ENCODE measurements around the gene MAPKAPK3. TPM values are rescaled to one million over a fixed set of nuclear protein-coding genes. Genes with fewer than 3 reads are reported as not detected.
A peak's percentile ranks its signal among the peaks of the same experiment; 100 is the strongest.
"Not testable (repeated sequence)": the region's sequence is repeated elsewhere in the genome, so short reads cannot be mapped to it uniquely, and the experiment has no call there.

MAPKAPK3 gene
- total RNA-seq, 1 donor from 2014 or later, result 266 TPM

GRCh38 chr3:50665081-50665840 lies 48.3 kb downstream of the MAPKAPK3 start:
- DNase-seq (ENCODE audit: low spot score), result no peak
- intact Hi-C loops (cut with DNase I), result no loop called here

GRCh38 chr3:50665841-50666115 lies 48.8 kb downstream of the MAPKAPK3 start:
- intact Hi-C loops (cut with DNase I), result not testable (repeated sequence)

GRCh38 chr3:50666837-50667236 lies 49.9 kb downstream of the MAPKAPK3 start:
- intact Hi-C loops (cut with DNase I), result no loop called here
- no peak for DNase-seq (ENCODE audit: low spot score)

More at GRCh38 chr3:50665841-50666115, 48.8 kb downstream of the MAPKAPK3 start:
- not testable (repeated sequence) for DNase-seq (ENCODE audit: low spot score)

GRCh38 chr3:50671331-50671730 lies 54.4 kb downstream of the MAPKAPK3 start:
- intact Hi-C loops (cut with DNase I), result loop anchor here (10.0 kb wide), 1 partner anchor 203 kb away; no protein-coding TSS in a partner anchor
- DNase-seq (ENCODE audit: low spot score), result no peak

- intact Hi-C loops (cut with DNase I), result loop anchor here (1.0 to 10.0 kb wide), 2 partner anchors 57 to 202 kb away; no protein-coding TSS in a partner anchor
- DNase-seq (ENCODE audit: low spot score), result no peak
These were observed 55.7 kb downstream of the MAPKAPK3 start for GRCh38 chr3:50672656-50673055.

- intact Hi-C loops (cut with DNase I), result loop anchor here (10.0 kb wide), 1 partner anchor 201 kb away; no protein-coding TSS in a partner anchor
- DNase-seq (ENCODE audit: low spot score), result no peak
These were observed 57.0 kb downstream of the MAPKAPK3 start for GRCh38 chr3:50673931-50674330.

GRCh38 chr3:50674349-50675178 lies 57.6 kb downstream of the MAPKAPK3 start, which contains the start of gene DOCK3:
TSS of gene DOCK3 (plus strand) at chr3:50674927. CDS start at chr3:50675264, 337 bp downstream.
- DNase-seq (ENCODE audit: low spot score), result no peak
- intact Hi-C loops (cut with DNase I), result loop anchor here (10.0 kb wide), 1 partner anchor 200 kb away; no protein-coding TSS in a partner anchor

GRCh38 chr3:50675179-50676030 lies 58.5 kb downstream of the MAPKAPK3 start:
- intact Hi-C loops (cut with DNase I), result loop anchor here (10.0 kb wide), 1 partner anchor 199 kb away; no protein-coding TSS in a partner anchor
- peak; percentile 83 for DNase-seq (ENCODE audit: low spot score)

GRCh38 chr3:50676031-50676705 lies 59.2 kb downstream of the MAPKAPK3 start:
- intact Hi-C loops (cut with DNase I), result loop anchor here (10.0 kb wide), 1 partner anchor 199 kb away; no protein-coding TSS in a partner anchor

GRCh38 chr3:50687127-50687751 lies 70.3 kb downstream of the MAPKAPK3 start:
- DNase-seq (ENCODE audit: low spot score), result no peak
- intact Hi-C loops (cut with DNase I), result loop anchor here (10.0 kb wide), 1 partner anchor 688 kb away; no protein-coding TSS in a partner anchor

More at GRCh38 chr3:50676031-50676705, 59.2 kb downstream of the MAPKAPK3 start:
- DNase-seq (ENCODE audit: low spot score), result no peak

GRCh38 chr3:50687916-50688315 lies 71.0 kb downstream of the MAPKAPK3 start:
- no peak for DNase-seq (ENCODE audit: low spot score)
- intact Hi-C loops (cut with DNase I), result loop anchor here (10.0 kb wide), 1 partner anchor 687 kb away; no protein-coding TSS in a partner anchor

- not testable (repeated sequence) for DNase-seq (ENCODE audit: low spot score)
- intact Hi-C loops (cut with DNase I), result loop anchor here (10.0 kb wide), 1 partner anchor 686 kb away; no protein-coding TSS in a partner anchor
These were observed 71.7 kb downstream of the MAPKAPK3 start for GRCh38 chr3:50688602-50689001.

GRCh38 chr3:50689558-50689957 lies 72.6 kb downstream of the MAPKAPK3 start:
- intact Hi-C loops (cut with DNase I), result loop anchor here (10.0 kb wide), 1 partner anchor 685 kb away; no protein-coding TSS in a partner anchor
- no peak for DNase-seq (ENCODE audit: low spot score)

GRCh38 chr3:50695031-50695430 lies 78.1 kb downstream of the MAPKAPK3 start:
- DNase-seq (ENCODE audit: low spot score), result no peak
- intact Hi-C loops (cut with DNase I), result no loop called here

- intact Hi-C loops (cut with DNase I), result no loop called here
These were observed 79.3 kb downstream of the MAPKAPK3 start for GRCh38 chr3:50696276-50696675.

GRCh38 chr3:50698269-50698668 lies 81.3 kb downstream of the MAPKAPK3 start:
- intact Hi-C loops (cut with DNase I), result no loop called here
- DNase-seq (ENCODE audit: low spot score), result no peak

More at GRCh38 chr3:50696276-50696675, 79.3 kb downstream of the MAPKAPK3 start:
- no peak for DNase-seq (ENCODE audit: low spot score)
